NT2/D1 (cell line): ENCODE measurements around the gene SPDYC.

Experiments
- SUZ12 ChIP-seq: IDR thresholded peaks from 2 replicates; pipeline ENCODE4 v1.6.1; 2011; ENCODE audit not compliant: insufficient read length, insufficient read depth; ENCODE audit errors: extremely low read depth
- YY1 ChIP-seq: IDR thresholded peaks from 2 replicates; pipeline ENCODE4 v1.6.1; 2011; ENCODE audit not compliant: insufficient read length, insufficient read depth

GRCh38 chr11:65166893-65167292 lies 3.1 kb upstream of the SPDYC start:
- TF ChIP-seq YY1: no peak
- no peak for TF ChIP-seq SUZ12
